ENCODE measurements around the gene SYNE2. TPM values are rescaled to one million over a fixed set of nuclear protein-coding genes. Genes with fewer than 3 reads are reported as not detected.
"Not testable (repeated sequence)": the region's sequence is repeated elsewhere in the genome, so short reads cannot be mapped to it uniquely, and the experiment has no call there.

The SYNE2 gene
- total and polyA plus RNA-seq, 4 donors, result 12.0 to 79.9 (median 19.5) TPM

- Histone ChIP-seq H3K36me3 (ENCODE audit: control insufficient read depth in 4 of 4, insufficient read depth in 3 of 4, low read depth in 1 of 4, low read length in 3 of 4) (peaks cover 7 to 50% (median 40%) of the 10 kb centered on the region in 4 donors), H3K4me3 (ENCODE audit: low read depth in 1 of 3, low read length in 3 of 3) (no peak overlapping the region), H3K27me3 (ENCODE audit: control insufficient read depth in 4 of 4, insufficient read depth in 4 of 4, low read length in 3 of 4) (no peaks in the 10 kb centered on the region), H3K9me3 (ENCODE audit: control insufficient read depth in 4 of 4, low read length in 3 of 4) (no peaks in the 10 kb centered on the region), H3K9ac (ENCODE audit: low read depth in 1 of 2, low read length in 2 of 2) (no peak overlapping the region), H3K27ac (ENCODE audit: low read depth in 1 of 2, low read length in 2 of 2) (no peak overlapping the region), H3K4me1 (ENCODE audit: control insufficient read depth in 4 of 4, insufficient read depth in 4 of 4, low read length in 3 of 4) (no peaks in the 10 kb centered on the region)
- TF ChIP-seq YY1 (IDR thresholded peaks at IDR 0.05) (no peak), REST (IDR thresholded peaks at IDR 0.05) (no peak), HNF4G (IDR thresholded peaks at IDR 0.05) (no peak), GABPA (IDR thresholded peaks at IDR 0.05 in 1 of 2, conservative IDR thresholded peaks at IDR 0.05 in 1 of 2) (no peak), RAD21 (IDR thresholded peaks at IDR 0.05) (no peak), SP1 (IDR thresholded peaks at IDR 0.05) (no peak), CTCF (IDR thresholded peaks at IDR 0.05; ENCODE audit: low read depth, low read length, missing input control) (no peak), JUND (IDR thresholded peaks at IDR 0.05) (no peak), EGR1 (IDR thresholded peaks at IDR 0.05; ENCODE audit: low read depth in 2 of 2) (no peak), FOXA2 (IDR thresholded peaks at IDR 0.05) (no peak), FOXA1 (IDR thresholded peaks at IDR 0.05) (no peak), ZBTB33 (IDR thresholded peaks at IDR 0.05) (no peak), NR2F2 (IDR thresholded peaks at IDR 0.05) (no peak), TAF1 (conservative IDR thresholded peaks at IDR 0.05) (no peak)
- no peak for DNase-seq (ENCODE audit: low spot score)
- WGBS, result 96% methylated on average over 3 of the region's 3 CpGs
Observed at GRCh38 chr14:64178814-64179213, 326.0 kb downstream of the SYNE2 start.

GRCh38 chr14:64182908-64183307, 330.1 kb downstream of the SYNE2 start:
- not testable (repeated sequence) for H3K9ac ChIP-seq (ENCODE audit: low read depth in 1 of 2, low read length in 2 of 2); H3K27ac ChIP-seq (ENCODE audit: low read depth in 1 of 2, low read length in 2 of 2); DNase-seq (ENCODE audit: low spot score); H3K9me3 ChIP-seq (ENCODE audit: control insufficient read depth in 4 of 4, low read length in 3 of 4); H3K4me1 ChIP-seq (ENCODE audit: control insufficient read depth in 4 of 4, insufficient read depth in 4 of 4, low read length in 3 of 4); H3K4me3 ChIP-seq (ENCODE audit: low read depth in 1 of 3, low read length in 3 of 3); H3K27me3 ChIP-seq (ENCODE audit: control insufficient read depth in 4 of 4, insufficient read depth in 4 of 4, low read length in 3 of 4)
- H3K36me3 ChIP-seq (ENCODE audit: control insufficient read depth in 4 of 4, insufficient read depth in 3 of 4, low read depth in 1 of 4, low read length in 3 of 4), result peaks cover 14 to 42% (median 38%) of the 10 kb centered on the region in 4 donors
- WGBS, result 98% methylated on average over 40 of the region's 40 CpGs

Data from liver (tissue), 9 donors.